Cardiac muscle cell (in vitro differentiated cells and primary cell): ENCODE measurements around the gene KIAA1210. TPM values are rescaled to one million over a fixed set of nuclear protein-coding genes. Genes with fewer than 3 reads are reported as not detected.

Experiments used
- DNase-seq, 2 donors: peaks; one replicate each; pipeline versions ENCODE4 v3.0.0 to v3.0.0-alpha.2; 2010 to 2017; ENCODE audit warnings: low read depth in 1 of 2, low spot score in 1 of 2
- H3K27ac ChIP-seq: fragments of 200-600 bp; sonication (generic); 2 replicates; pipeline ENCODE4 v1.5.1; 2016
- H3K27me3 ChIP-seq: fragments of 200-600 bp; sonication (generic); 2 replicates; pipeline ENCODE4 v1.6.0; 2016; ENCODE audit warnings: control low read depth
- H3K36me3 ChIP-seq: fragments of 200-600 bp; sonication (generic); 2 replicates; pipeline ENCODE4 v1.5.1; 2016; ENCODE audit warnings: control low read depth
- H3K4me1 ChIP-seq: fragments of 200-600 bp; sonication (generic); 2 replicates; pipeline ENCODE4 v1.8.1; 2017; ENCODE audit warnings: low read depth, mild to moderate bottlenecking, mixed run types
- H3K4me3 ChIP-seq: fragments of 200-600 bp; sonication (generic); 2 replicates; pipeline ENCODE4 v1.5.1; 2016; ENCODE audit warnings: mild to moderate bottlenecking
- H3K9me3 ChIP-seq: fragments of 200-600 bp; sonication (generic); 2 replicates; pipeline ENCODE4 v1.5.1; 2017; ENCODE audit warnings: low read depth, mild to moderate bottlenecking, control low read depth
- polyA plus RNA-seq: library from polyadenylated mRNA; unstranded; fragments of >200 nt; fragmentation: Nextera tagmentation; extraction: Ambion mirVana; gene quantifications from 2 replicates; pipeline ENCODE4 v1.2.1, GENCODE V29; 2016
- total RNA-seq: library from RNA; depleted of rRNA; stranded (reverse); fragments of >200 nt; gene quantifications from 2 replicates; pipeline ENCODE4 v1.2.3, GENCODE V29; 2016
- TF ChIP-seq, protein P1 (sequence below): IDR thresholded peaks from 2 replicates; pipeline ENCODE4 v1.5.1; 2012; ENCODE audit warnings: low read depth, mild to moderate bottlenecking, low read length

Gene KIAA1210
- total and polyA plus RNA-seq, 2 experiments from 2014 or later = not detected

DNA sequence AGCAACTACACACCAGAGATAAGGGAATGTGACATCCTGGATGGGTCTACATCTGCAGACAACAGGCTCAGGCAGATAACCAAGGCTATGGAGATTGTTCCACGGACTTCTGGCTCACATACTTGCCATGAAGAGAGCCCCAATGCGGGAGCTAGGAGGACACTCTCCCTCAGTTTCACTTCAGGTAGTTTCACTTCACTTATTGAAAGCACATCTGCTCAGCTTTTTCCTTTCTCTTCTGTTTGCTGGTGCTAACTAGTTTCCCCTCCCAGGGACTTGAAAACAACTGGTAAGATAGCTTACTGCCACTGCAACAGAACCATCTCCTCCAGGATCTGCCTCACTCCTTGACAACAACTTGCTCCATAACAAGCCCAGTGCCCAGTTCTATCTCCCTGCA lies 56.2 kb downstream of the KIAA1210 start:
- Histone ChIP-seq H3K27me3 (no peaks in the 10 kb centered on the region), H3K9me3 (no peaks in the 10 kb centered on the region), H3K27ac (no peak overlapping the region), H3K4me1 (no peaks in the 10 kb centered on the region), H3K4me3 (no peak overlapping the region), H3K36me3 (no peaks in the 10 kb centered on the region)
- TF ChIP-seq, protein P1, sequence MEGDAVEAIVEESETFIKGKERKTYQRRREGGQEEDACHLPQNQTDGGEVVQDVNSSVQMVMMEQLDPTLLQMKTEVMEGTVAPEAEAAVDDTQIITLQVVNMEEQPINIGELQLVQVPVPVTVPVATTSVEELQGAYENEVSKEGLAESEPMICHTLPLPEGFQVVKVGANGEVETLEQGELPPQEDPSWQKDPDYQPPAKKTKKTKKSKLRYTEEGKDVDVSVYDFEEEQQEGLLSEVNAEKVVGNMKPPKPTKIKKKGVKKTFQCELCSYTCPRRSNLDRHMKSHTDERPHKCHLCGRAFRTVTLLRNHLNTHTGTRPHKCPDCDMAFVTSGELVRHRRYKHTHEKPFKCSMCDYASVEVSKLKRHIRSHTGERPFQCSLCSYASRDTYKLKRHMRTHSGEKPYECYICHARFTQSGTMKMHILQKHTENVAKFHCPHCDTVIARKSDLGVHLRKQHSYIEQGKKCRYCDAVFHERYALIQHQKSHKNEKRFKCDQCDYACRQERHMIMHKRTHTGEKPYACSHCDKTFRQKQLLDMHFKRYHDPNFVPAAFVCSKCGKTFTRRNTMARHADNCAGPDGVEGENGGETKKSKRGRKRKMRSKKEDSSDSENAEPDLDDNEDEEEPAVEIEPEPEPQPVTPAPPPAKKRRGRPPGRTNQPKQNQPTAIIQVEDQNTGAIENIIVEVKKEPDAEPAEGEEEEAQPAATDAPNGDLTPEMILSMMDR = no peak
- DNase-seq = no peak

DNA sequence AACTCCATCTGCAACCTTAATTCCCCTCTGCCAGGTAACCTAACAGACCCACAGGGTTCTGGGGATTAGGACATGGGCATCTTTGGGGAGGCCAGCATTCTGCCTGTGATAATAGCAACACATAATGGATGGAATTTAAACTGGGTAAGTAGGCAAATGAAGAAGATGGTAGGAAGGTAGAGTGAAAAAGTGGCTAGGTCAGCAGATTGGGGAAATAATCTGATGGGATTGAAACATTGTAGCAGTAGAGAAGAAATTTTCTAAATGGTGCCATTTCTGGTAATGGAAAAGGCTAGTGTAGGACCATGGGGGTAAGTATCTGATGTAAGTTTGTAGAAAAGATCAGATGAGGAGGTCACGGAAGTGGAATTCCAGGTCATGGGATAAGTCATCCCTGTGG lies 57.9 kb downstream of the KIAA1210 start:
- H3K4me3 ChIP-seq = no peak overlapping the region
- no peak for DNase-seq
- H3K9me3 ChIP-seq = no peaks in the 10 kb centered on the region
- H3K27me3 ChIP-seq = no peaks in the 10 kb centered on the region
- H3K36me3 ChIP-seq = no peaks in the 10 kb centered on the region
- TF ChIP-seq, protein P1 = no peak
- no peaks in the 10 kb centered on the region for H3K4me1 ChIP-seq
- H3K27ac ChIP-seq = no peak overlapping the region

DNA sequence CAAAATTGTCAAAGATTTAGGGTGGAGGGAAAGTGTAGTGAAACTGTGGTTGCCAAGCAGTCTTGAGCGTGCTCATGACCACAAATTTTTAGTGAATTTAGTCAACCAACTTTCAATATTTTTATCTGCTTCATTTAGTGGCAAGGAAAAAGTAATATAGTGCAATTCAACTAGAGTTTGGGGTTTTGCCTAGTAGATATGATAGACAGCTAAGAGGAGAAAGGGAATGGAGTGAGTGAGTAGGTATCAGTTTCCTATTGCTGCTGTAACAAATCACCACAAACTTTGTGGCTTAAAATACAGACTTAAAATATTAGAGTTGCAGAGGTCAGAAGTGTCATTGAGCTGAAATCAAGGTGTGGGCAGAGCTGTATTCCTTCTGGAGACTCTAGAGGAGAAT lies 58.5 kb downstream of the KIAA1210 start:
- TF ChIP-seq, protein P1 = no peak
- Histone ChIP-seq H3K36me3 (no peaks in the 10 kb centered on the region), H3K9me3 (no peaks in the 10 kb centered on the region), H3K4me3 (no peak overlapping the region), H3K4me1 (no peaks in the 10 kb centered on the region), H3K27ac (no peak overlapping the region), H3K27me3 (no peaks in the 10 kb centered on the region)
- DNase-seq = no peak

DNA sequence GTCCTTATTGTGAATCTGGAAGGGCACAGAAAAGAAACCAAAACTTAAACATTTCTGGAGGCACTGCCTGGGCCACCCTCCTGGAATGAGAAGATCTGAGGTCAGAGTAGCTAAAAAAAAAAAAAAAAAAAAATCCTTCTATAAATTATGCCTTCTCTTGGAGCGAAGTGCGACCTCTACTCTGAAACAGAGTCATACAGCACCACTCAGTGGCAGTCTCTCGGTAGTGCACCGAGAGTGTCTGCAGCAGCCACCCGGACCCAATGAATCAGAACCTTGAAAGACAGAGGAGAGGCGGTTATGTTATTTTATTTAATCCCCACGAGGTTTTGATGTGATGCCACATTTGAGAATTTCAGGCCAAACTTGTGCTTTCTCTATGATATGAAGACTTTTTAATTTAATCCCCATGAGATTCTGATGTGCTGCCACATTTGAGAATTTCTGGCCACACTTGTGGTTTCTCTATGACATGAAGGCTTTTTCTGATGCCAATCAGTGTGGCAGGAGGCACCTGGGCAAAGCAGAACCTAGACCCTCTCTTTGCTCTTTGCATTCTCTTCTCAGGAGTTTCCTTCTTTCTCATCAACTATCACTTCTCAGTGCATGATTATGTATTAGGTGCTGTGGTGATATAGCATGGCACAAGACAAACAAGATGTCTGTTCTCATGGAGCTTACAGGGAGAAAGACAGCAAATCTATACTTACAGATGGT lies 60.4 kb downstream of the KIAA1210 start:
- no peaks in the 10 kb centered on the region for H3K4me1 ChIP-seq
- H3K9me3 ChIP-seq = no peaks in the 10 kb centered on the region
- H3K27me3 ChIP-seq = no peaks in the 10 kb centered on the region
- DNase-seq = peak; percentile 55 to 70
- TF ChIP-seq, protein P1 = peak; percentile 63
- H3K36me3 ChIP-seq = no peaks in the 10 kb centered on the region
- no peak overlapping the region for H3K4me3 ChIP-seq
- no peak overlapping the region for H3K27ac ChIP-seq

DNA sequence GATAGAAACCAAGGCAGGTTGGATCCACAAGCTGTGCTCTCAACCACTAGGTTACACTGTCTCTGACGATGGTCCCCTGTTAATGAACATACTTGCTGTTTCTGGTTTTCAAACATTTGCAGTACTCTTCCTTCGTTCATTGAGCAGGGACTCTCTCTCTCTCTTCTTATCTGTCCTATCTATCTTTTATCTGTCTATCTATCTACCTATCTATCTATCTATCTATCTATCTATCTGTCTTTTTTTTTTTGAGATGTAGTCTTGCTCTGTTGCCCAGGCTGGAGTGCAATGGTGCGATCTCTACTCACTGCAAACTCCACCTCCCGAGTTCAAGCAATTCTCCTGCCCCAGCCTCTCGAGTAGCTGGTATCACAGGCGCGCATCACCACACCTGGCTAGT lies 64.2 kb downstream of the KIAA1210 start:
- Histone ChIP-seq H3K9me3 (no peaks in the 10 kb centered on the region), H3K27ac (no peak overlapping the region), H3K4me3 (no peak overlapping the region), H3K27me3 (no peaks in the 10 kb centered on the region), H3K36me3 (no peaks in the 10 kb centered on the region), H3K4me1 (no peaks in the 10 kb centered on the region)
- TF ChIP-seq, protein P1 = no peak
- DNase-seq = no peak
